K562 (cell line): ENCODE data around the gene PGM2L1.
A peak's percentile ranks its signal among the peaks of the same experiment; 100 is the strongest.

ENCODE experiments used
- BHLHE40 ChIP-seq: IDR thresholded peaks from 2 replicates; pipeline ENCODE4 v1.6.1; 2011; ENCODE audit warnings: low read length, improper control_type of control experiment
- EGR1 ChIP-seq: fragments of 450-650 bp; conservative IDR thresholded peaks from 2 replicates; pipeline ENCODE4 v1.6.1; 2017; ENCODE audit warnings: mild to moderate bottlenecking
- EZH2 ChIP-seq: IDR thresholded peaks from 2 replicates; pipeline ENCODE4 v1.6.1; 2012; ENCODE audit warnings: low read depth, mild to moderate bottlenecking, inconsistent platforms, low read length, borderline replicate concordance
- HMGN3 ChIP-seq: IDR thresholded peaks from 2 replicates; pipeline ENCODE4 v1.6.1; 2011; ENCODE audit warnings: borderline replicate concordance, low read depth, mild to moderate bottlenecking, mixed read lengths, low read length; ENCODE audit not compliant: insufficient read length; ENCODE audit errors: extremely low read depth
- HNRNPH1 ChIP-seq: fragments of 200-400 bp; formaldehyde crosslinking; optimal IDR thresholded peaks from 2 replicates; pipeline ENCODE3; 2017; ENCODE audit warnings: low read depth, mild to moderate bottlenecking, low read length, moderate library complexity
- POLR2AphosphoS5 ChIP-seq: IDR thresholded peaks from 2 replicates; pipeline ENCODE4 v1.6.1; 2011; ENCODE audit warnings: mild to moderate bottlenecking, low read depth, low read length, moderate library complexity; ENCODE audit not compliant: control insufficient read depth, insufficient read depth
- SMAD2 ChIP-seq: fragments of 150-350 bp; IDR thresholded peaks from 2 replicates; pipeline ENCODE4 v1.6.1; 2014; ENCODE audit warnings: low read depth, mild to moderate bottlenecking, low read length
- SMAD3 ChIP-seq: fragments of 450-650 bp; formaldehyde crosslinking; conservative IDR thresholded peaks from 2 replicates; pipeline ENCODE4 v1.4.0; 2020; ENCODE audit warnings: mild to moderate bottlenecking
- SMC3 ChIP-seq: conservative IDR thresholded peaks from 2 replicates; pipeline ENCODE4 v1.6.1; 2011; ENCODE audit warnings: low read depth, low read length, improper control_type of control experiment; ENCODE audit not compliant: insufficient read depth
- SUPT5H ChIP-seq: fragments of 450-650 bp; IDR thresholded peaks from 2 replicates; pipeline ENCODE4 v1.6.1; 2016
- TCF7L2 ChIP-seq: fragments of 150-350 bp; IDR thresholded peaks from 2 replicates; pipeline ENCODE4 v1.6.1; 2016; ENCODE audit warnings: low read depth, mild to moderate bottlenecking, low read length, moderate library complexity
- TRIM25 ChIP-seq: fragments of 450-650 bp; IDR thresholded peaks from 2 replicates; pipeline ENCODE4 v1.7.0; 2016; ENCODE audit warnings: borderline replicate concordance
- TF ChIP-seq, protein P1 (sequence below), 3 experiments: IDR thresholded peaks in 2 of 3; conservative IDR thresholded peaks in 1 of 3; 2 replicates each; pipeline ENCODE4 v1.5.1; 2011 to 2012; ENCODE audit warnings: low read length in 3 of 3, mild to moderate bottlenecking in 3 of 3, control low read depth in 2 of 3, improper control_type of control experiment in 1 of 3, inconsistent platforms in 1 of 3, low read depth in 1 of 3, mixed read lengths in 1 of 3, moderate library complexity in 1 of 3; ENCODE audit not compliant: insufficient read depth in 2 of 3
- TF ChIP-seq, protein P2 (sequence below), 2 experiments: fragments of 450-650 bp; formaldehyde crosslinking in 1 of 2; IDR thresholded peaks; 2 replicates each; pipeline versions ENCODE4 v1.4.0 to v1.6.1; 2014 to 2020; ENCODE audit warnings: mild to moderate bottlenecking in 2 of 2, borderline replicate concordance in 1 of 2, low read depth in 1 of 2

DNA sequence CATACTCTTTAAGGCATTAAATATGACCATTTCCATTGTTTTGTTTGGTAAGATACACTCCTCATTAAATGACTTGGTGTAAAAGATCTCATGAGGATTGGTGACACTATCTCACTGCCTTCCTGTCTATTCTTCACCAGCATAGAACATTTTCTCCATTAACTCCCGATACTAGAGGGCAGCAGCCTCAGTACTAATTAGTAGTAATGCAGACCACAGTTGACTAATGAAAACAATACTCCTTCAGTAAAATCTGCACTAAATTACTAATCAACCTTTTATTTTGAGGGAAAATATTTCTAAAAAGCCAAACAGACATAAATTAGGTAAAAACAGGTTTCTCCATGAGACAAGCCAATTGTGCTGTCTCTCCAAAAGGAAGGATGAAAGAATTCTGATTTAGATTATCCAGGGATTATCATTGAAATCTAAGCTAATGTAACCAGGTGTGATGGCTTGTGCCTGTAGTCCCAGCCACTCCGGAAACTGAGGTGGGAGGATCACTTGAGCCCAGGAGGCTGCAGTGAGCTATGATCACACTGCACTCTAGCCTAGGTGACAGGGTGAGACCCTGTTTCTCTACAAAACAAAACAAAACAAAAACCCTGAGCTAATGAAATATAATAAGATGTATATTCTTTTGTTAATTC lies 9.4 kb downstream of the PGM2L1 start:
- TF ChIP-seq TRIM25, result no peak
- TF ChIP-seq EGR1, result no peak
- TF ChIP-seq EZH2, result no peak
- TF ChIP-seq SUPT5H, result no peak
- no peak for TF ChIP-seq HMGN3
- no peak for TF ChIP-seq SMAD2
- TF ChIP-seq BHLHE40, result no peak
- no peak for TF ChIP-seq SMAD3 (CRISPR knock-in tag)
- no peak for TF ChIP-seq TCF7L2
- TF ChIP-seq, protein P1, sequence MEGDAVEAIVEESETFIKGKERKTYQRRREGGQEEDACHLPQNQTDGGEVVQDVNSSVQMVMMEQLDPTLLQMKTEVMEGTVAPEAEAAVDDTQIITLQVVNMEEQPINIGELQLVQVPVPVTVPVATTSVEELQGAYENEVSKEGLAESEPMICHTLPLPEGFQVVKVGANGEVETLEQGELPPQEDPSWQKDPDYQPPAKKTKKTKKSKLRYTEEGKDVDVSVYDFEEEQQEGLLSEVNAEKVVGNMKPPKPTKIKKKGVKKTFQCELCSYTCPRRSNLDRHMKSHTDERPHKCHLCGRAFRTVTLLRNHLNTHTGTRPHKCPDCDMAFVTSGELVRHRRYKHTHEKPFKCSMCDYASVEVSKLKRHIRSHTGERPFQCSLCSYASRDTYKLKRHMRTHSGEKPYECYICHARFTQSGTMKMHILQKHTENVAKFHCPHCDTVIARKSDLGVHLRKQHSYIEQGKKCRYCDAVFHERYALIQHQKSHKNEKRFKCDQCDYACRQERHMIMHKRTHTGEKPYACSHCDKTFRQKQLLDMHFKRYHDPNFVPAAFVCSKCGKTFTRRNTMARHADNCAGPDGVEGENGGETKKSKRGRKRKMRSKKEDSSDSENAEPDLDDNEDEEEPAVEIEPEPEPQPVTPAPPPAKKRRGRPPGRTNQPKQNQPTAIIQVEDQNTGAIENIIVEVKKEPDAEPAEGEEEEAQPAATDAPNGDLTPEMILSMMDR (IDR thresholded peaks at IDR 0.05 in 2 of 3, conservative IDR thresholded peaks at IDR 0.05 in 1 of 3; ENCODE audit: insufficient read depth in 2 of 3, low read depth in 1 of 3, low read length in 3 of 3), result peak; percentile 65 to 81 (median 65); a peak in 5 of 6 replicates
- no peak for TF ChIP-seq POLR2AphosphoS5
- no peak for TF ChIP-seq HNRNPH1
- peak; percentile 50; the same call in 1 of the 2 replicates for TF ChIP-seq SMC3
- TF ChIP-seq, protein P2, sequence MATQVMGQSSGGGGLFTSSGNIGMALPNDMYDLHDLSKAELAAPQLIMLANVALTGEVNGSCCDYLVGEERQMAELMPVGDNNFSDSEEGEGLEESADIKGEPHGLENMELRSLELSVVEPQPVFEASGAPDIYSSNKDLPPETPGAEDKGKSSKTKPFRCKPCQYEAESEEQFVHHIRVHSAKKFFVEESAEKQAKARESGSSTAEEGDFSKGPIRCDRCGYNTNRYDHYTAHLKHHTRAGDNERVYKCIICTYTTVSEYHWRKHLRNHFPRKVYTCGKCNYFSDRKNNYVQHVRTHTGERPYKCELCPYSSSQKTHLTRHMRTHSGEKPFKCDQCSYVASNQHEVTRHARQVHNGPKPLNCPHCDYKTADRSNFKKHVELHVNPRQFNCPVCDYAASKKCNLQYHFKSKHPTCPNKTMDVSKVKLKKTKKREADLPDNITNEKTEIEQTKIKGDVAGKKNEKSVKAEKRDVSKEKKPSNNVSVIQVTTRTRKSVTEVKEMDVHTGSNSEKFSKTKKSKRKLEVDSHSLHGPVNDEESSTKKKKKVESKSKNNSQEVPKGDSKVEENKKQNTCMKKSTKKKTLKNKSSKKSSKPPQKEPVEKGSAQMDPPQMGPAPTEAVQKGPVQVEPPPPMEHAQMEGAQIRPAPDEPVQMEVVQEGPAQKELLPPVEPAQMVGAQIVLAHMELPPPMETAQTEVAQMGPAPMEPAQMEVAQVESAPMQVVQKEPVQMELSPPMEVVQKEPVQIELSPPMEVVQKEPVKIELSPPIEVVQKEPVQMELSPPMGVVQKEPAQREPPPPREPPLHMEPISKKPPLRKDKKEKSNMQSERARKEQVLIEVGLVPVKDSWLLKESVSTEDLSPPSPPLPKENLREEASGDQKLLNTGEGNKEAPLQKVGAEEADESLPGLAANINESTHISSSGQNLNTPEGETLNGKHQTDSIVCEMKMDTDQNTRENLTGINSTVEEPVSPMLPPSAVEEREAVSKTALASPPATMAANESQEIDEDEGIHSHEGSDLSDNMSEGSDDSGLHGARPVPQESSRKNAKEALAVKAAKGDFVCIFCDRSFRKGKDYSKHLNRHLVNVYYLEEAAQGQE (IDR thresholded peaks at IDR 0.05; ENCODE audit: borderline replicate concordance), result peak; percentile 75
- TF ChIP-seq, protein P2 (CRISPR knock-in tag; IDR thresholded peaks at IDR 0.05; ENCODE audit: low read depth), result no peak
